HG03565 (cell line): ENCODE results near the gene MPZL1.
A peak's percentile ranks its signal among the peaks of the same experiment; 100 is the strongest.

Source experiments
- ATAC-seq: cut with Tn5 transposase; IDR thresholded peaks from one replicate; pipeline ENCODE4 v1.9.1; 2021; ENCODE audit warnings: mild to moderate bottlenecking, moderate library complexity; ENCODE audit not compliant: unreplicated experiment

Gene MPZL1

GRCh38 chr1:167695147-167695546 is 26.6 kb upstream of the MPZL1 start:
- no peak for ATAC-seq

- no peak for ATAC-seq
These were observed 25.8 kb upstream of the MPZL1 start for GRCh38 chr1:167695756-167696561.

- ATAC-seq, result no peak
These were observed 24.1 kb upstream of the MPZL1 start for GRCh38 chr1:167697667-167698141.

DNA sequence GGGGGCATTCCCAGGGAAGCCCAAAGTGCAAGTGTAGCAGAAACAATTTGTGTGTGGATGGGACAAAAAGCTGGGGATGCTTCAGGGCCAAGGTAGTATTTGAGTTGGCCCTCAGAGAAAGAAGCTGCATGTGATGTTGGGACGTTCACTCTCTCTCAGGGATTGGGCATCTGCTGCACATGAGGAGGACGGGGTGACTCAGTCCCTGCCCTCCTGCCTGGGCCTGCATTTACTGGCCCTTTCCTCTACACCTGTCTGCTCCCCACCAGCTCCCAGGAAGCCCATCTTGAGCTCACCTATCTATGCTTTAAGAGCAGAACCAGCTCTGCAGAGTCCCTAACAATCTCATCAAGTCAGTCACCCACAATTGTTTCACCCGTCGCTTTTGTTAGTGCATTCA is 23.5 kb upstream of the MPZL1 start:
- ATAC-seq, result no peak

DNA sequence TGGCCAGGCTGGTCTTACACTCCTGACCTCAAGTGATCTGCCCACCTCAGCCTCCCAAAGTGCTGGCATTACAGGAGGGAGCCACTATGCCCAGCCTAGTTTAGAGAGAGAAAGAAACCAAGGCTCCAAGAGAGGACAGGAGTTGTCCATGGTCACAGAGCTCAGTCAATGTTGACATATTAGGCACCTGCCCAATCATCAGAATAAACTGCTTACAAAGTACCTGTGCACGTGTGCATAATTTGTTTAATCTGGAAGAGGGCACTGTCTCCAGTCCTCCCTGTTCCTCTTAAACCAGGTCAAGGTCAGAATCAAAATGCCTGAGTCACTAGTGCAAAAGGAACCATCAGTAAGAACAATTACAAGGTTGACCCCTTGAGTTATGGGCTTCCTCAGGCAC is 20.3 kb upstream of the MPZL1 start:
- ATAC-seq, result no peak

GRCh38 chr1:167703557-167703956 is 18.2 kb upstream of the MPZL1 start:
- ATAC-seq, result no peak

DNA sequence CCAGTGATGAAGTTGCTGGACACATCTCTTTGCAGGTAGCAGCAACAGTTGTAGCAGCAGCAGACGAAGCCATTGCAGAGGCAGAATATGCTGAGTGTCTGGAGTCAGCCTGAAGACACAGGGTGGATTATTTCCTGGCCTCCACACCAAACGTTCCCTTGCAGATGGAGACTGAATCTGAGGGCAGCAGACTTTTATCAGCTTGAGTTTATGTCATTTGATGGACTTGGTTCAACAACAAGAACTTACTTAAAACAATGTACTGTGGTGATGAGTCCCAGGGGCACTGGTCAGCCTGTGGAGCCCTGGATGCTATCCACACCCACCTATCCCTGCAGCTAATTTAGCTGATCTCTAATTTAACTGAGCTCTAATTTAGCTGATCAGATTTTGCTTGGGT is 17.1 kb upstream of the MPZL1 start:
- no peak for ATAC-seq

DNA sequence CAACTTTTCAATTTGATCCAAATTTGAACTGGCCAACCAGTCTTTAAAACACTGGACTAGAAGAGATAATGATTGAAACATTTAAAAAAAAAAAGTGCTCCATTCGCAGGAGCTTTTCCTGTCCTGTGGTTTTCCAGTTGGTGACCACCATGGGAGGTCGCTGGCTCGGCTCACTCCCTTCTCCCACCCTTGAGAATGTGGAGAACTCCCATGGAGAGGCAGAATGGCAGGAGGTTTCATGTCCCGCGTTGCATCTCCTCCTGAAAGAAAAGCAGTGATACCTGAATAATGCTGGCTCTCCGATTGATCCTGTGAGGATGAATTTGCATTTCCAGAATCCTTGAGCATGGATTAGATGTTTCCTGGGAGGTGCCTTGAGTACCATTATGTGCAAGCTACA is 16.5 kb upstream of the MPZL1 start:
- ATAC-seq, result no peak

- no peak for ATAC-seq
These were observed 15.4 kb upstream of the MPZL1 start for GRCh38 chr1:167706363-167706762.

DNA sequence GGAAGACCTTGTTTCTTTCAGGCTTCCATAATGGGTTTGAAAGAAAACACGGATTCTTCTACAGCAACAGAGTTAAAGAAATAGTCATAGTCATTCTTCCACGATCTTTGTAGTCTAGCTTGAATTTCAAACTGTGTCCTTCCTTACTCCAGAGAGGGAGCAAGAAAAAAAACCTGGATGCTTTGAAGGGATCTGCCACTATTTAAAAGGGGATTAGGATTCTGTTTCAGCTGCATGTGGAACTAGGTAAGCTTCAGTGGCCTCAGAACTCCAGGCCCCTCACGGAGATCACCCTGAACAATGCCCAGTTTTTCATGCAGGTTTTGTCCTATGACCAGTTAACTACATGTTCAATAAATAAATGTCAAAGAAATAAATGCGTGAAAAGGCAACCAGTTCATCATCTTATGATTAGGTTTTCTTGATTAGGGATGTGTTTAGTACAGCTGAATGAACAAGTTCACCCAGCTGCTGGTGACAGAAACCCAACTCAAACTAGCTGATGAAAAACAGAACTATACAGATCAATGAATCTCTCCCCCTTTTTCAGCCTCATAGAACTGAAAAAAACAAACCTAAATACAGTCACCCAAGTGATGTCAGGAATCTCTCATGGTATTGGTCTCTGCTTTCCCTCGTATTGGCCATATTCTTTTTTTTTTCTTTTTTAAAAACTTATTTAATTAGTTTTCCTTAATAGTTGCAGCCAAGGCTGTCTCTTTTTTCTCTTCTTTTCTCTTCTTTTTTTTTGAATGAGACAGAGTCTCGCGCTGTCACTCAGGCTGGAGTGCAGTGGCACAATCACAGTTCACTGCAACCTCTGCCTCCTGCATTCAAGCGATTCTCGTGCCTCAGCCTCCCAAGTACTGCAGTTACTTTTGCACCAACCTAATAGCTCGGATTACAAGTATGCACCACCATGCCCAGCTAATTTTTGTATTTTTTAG is 14.6 kb upstream of the MPZL1 start:
- peak; percentile 50 for ATAC-seq

DNA sequence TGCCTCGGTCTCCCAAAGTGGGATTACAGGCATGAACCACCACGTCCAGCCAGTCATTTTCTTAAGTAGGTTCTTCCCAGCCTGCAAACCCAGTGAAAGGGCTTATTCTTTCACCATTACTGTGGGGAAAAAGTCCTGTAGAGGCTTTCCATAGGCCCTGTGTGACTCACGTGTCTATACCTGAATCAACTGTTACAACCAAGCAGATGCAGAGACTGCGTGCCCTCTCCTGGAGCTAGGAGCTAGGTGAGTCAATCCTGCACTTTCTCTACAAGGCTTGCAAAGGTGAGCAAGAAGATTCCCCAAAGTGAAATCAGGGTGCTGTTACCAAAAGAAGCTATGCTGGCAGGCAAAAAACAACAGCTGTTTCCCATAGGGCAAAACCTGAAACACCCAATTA is 13.8 kb upstream of the MPZL1 start:
- ATAC-seq, result no peak

GRCh38 chr1:167708940-167709389 is 12.8 kb upstream of the MPZL1 start:
- ATAC-seq, result no peak

- no peak for ATAC-seq
These were observed 10.9 kb upstream of the MPZL1 start for GRCh38 chr1:167710836-167711235.

- no peak for ATAC-seq
These were observed 10.0 kb upstream of the MPZL1 start for GRCh38 chr1:167711797-167712196.

- no peak for ATAC-seq
These were observed 8.3 kb upstream of the MPZL1 start for GRCh38 chr1:167713330-167714081.

GRCh38 chr1:167714098-167714438 is 7.7 kb upstream of the MPZL1 start:
- ATAC-seq, result no peak

GRCh38 chr1:167714439-167715156 is 7.2 kb upstream of the MPZL1 start:
- peak; percentile 33 for ATAC-seq

GRCh38 chr1:167715157-167715999 is 6.4 kb upstream of the MPZL1 start:
- peak; percentile 42 for ATAC-seq

DNA sequence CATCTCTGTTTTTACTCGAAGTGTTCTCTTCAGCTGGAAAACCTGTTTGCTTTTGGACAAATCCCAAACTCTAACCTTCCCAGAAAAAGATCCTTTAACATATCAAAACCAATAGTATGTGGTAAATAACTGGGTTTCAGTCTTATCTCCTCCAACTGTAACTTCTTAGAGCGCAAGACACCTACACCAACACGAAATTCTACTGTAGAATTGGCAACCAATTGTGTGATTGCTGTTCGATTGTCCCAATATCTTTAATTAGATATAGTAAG is 5.8 kb upstream of the MPZL1 start:
- no peak for ATAC-seq

- ATAC-seq, result no peak
These were observed 4.4 kb upstream of the MPZL1 start for GRCh38 chr1:167717351-167717750.
